SKM-1 treated with dmso at 0.1 percent for 144 hours (cell line): ENCODE measurements around the gene FASTK.

ENCODE experiments used
- DNase-seq: peaks from one replicate; lab custom pipeline; 2025; ENCODE audit not compliant: unreplicated experiment; lab: John Stamatoyannopoulos, UW

FASTK gene

GRCh38 chr7:151100921-151101320 lies 20.3 kb upstream of the FASTK start:
- no peak for DNase-seq

GRCh38 chr7:151099486-151100211 lies 19.0 kb upstream of the FASTK start:
- DNase-seq, result no peak

- DNase-seq, result no peak
Observed at GRCh38 chr7:151095828-151096475, 15.3 kb upstream of the FASTK start.

GRCh38 chr7:151095123-151095797 lies 14.7 kb upstream of the FASTK start:
- DNase-seq, result no peak

GRCh38 chr7:151094675-151095074 lies 14.1 kb upstream of the FASTK start:
- DNase-seq, result no peak

- no peak for DNase-seq
Observed at GRCh38 chr7:151093748-151094147, 13.1 kb upstream of the FASTK start.

GRCh38 chr7:151091988-151092387 lies 11.4 kb upstream of the FASTK start:
- no peak for DNase-seq

- peak; percentile 3 for DNase-seq
Observed at GRCh38 chr7:151091431-151091830, 10.8 kb upstream of the FASTK start.

- no peak for DNase-seq
Observed at GRCh38 chr7:151091003-151091402, 10.4 kb upstream of the FASTK start.

GRCh38 chr7:151089893-151090730 lies 9.5 kb upstream of the FASTK start:
- no peak for DNase-seq

- DNase-seq, result no peak
Observed at GRCh38 chr7:151088856-151089699, 8.5 kb upstream of the FASTK start.

GRCh38 chr7:151088019-151088855 lies 7.6 kb upstream of the FASTK start:
- DNase-seq, result no peak

- no peak for DNase-seq
Observed at GRCh38 chr7:151087245-151088018, 6.8 kb upstream of the FASTK start.

- no peak for DNase-seq
Observed at GRCh38 chr7:151086802-151087244, 6.2 kb upstream of the FASTK start.

- peak; percentile 53 for DNase-seq
Observed at GRCh38 chr7:151085691-151086620, 5.3 kb upstream of the FASTK start, which contains the start of gene AGAP3. Gene AGAP3, plus strand, starts transcription at chr7:151086475. Its CDS starts 267 bp downstream, at chr7:151086742.

- no peak for DNase-seq
Observed at GRCh38 chr7:151085329-151085690, 4.7 kb upstream of the FASTK start.

- no peak for DNase-seq
Observed at GRCh38 chr7:151083824-151084160, 3.2 kb upstream of the FASTK start.
